GM12878 (cell line): ENCODE results near the gene ZER1. TPM values are rescaled to one million over a fixed set of nuclear protein-coding genes. Genes with fewer than 3 reads are reported as not detected.

Experiments used
- ATAC-seq: fragments of 200-7000 bp; cut with Tn5 transposase; 3 replicates; pipeline ENCODE4 v1.9.1; 2020; ENCODE audit warnings: mild to moderate bottlenecking, moderate library complexity
- BruUV-seq: library from RNA; stranded (reverse); fragments of 400-500 nt; replicated peaks from 2 replicates; lab custom pipeline; 2021; lab: Mats Ljungman, UMichigan
- CTCF ChIA-PET: fragments of 300-600 bp; sonication (Branson Sonifier 250); formaldehyde crosslinking; extraction: SDS; loops from one replicate; lab custom pipeline; 2021; ENCODE audit warnings: inconsistent platforms; lab: Yijun Ruan, JAX
- POLR2A ChIA-PET: fragments of 350-600 bp; formaldehyde crosslinking; extraction: SDS; loops from one replicate; lab custom pipeline; 2021; ENCODE audit warnings: inconsistent platforms; lab: Charles Lee
- RAD21 ChIA-PET: fragments of 300-600 bp; sonication (Branson Sonifier 250); formaldehyde crosslinking; loops from one replicate; lab custom pipeline; 2023; ENCODE audit warnings: antibody characterized with exemption; ENCODE audit not compliant: unreplicated experiment; lab: Charles Lee
- SMC1A ChIA-PET: fragments of 300-600 bp; sonication (Branson Sonifier 250); formaldehyde crosslinking; loops from one replicate; lab custom pipeline; 2023; ENCODE audit not compliant: unreplicated experiment, uncharacterized antibody; lab: Charles Lee
- DNase-seq: peaks from one replicate; pipeline ENCODE4 v3.0.0-alpha.2; 2011; ENCODE audit warnings: low read depth, low spot score
- FAIRE-seq: peaks from 3 replicates; lab custom pipeline; 2011; peaks lifted over from hg19 to GRCh38; lab: Jason Lieb, UNC
- H2AFZ ChIP-seq: 2 replicates; pipeline ENCODE4 v1.6.0; 2011; ENCODE audit warnings: low read depth, low read length, control low read depth; ENCODE audit not compliant: control insufficient read depth
- H3K27ac ChIP-seq: 2 replicates; pipeline ENCODE4 v1.5.1; 2011; ENCODE audit warnings: control low read depth; ENCODE audit not compliant: control insufficient read depth, insufficient read depth
- H3K27me3 ChIP-seq, 2 experiments: replicated peaks in 1 of 2; 2 replicates each; pipeline versions ENCODE4 v1.6.0 to v1.6.1; 2011; ENCODE audit warnings: low read length in 1 of 2; ENCODE audit not compliant: control insufficient read depth in 2 of 2, insufficient read depth in 2 of 2
- H3K36me3 ChIP-seq, 2 experiments: 2 replicates each; pipeline ENCODE4 v1.5.1; 2011; ENCODE audit warnings: low read length in 1 of 2; ENCODE audit not compliant: control insufficient read depth in 2 of 2, insufficient read depth in 2 of 2
- H3K4me1 ChIP-seq: 2 replicates; pipeline ENCODE4 v1.6.1; 2011; ENCODE audit warnings: mild to moderate bottlenecking, low read length, moderate library complexity, mixed read lengths; ENCODE audit not compliant: control insufficient read depth, insufficient read depth
- H3K4me2 ChIP-seq: 2 replicates; pipeline ENCODE4 v1.6.0; 2011; ENCODE audit warnings: control low read depth; ENCODE audit not compliant: control insufficient read depth, insufficient read depth
- H3K4me3 ChIP-seq: fragments of 200-600 bp; sonication (generic); 2 replicates; pipeline ENCODE4 v1.5.1; 2016
- H3K79me2 ChIP-seq: 2 replicates; pipeline ENCODE4 v1.6.0; 2011; ENCODE audit warnings: low read length; ENCODE audit not compliant: control insufficient read depth, insufficient read depth
- H3K9ac ChIP-seq: 2 replicates; pipeline ENCODE4 v1.8.0; 2011; ENCODE audit warnings: low read length, control low read depth, mixed read lengths; ENCODE audit not compliant: control insufficient read depth, insufficient read depth
- H3K9me3 ChIP-seq: replicated peaks from 3 replicates; pipeline ENCODE4 v1.5.1; 2011; ENCODE audit warnings: mild to moderate bottlenecking, low read length; ENCODE audit not compliant: control insufficient read depth, insufficient read depth
- H4K20me1 ChIP-seq: 2 replicates; pipeline ENCODE4 v1.6.0; 2011; ENCODE audit not compliant: control insufficient read depth, insufficient read depth
- ATF7 ChIP-seq: fragments of 450-650 bp; IDR thresholded peaks from 2 replicates; pipeline ENCODE4 v1.6.1; 2016; ENCODE audit warnings: low read depth, mild to moderate bottlenecking
- ESRRA ChIP-seq: IDR thresholded peaks from 2 replicates; pipeline ENCODE4 v1.6.1; 2012; ENCODE audit warnings: mild to moderate bottlenecking, low read length, improper control_type of control experiment
- MAX ChIP-seq: IDR thresholded peaks from 2 replicates; pipeline ENCODE4 v1.6.1; 2012; ENCODE audit warnings: low read depth, low read length, improper control_type of control experiment
- NFIC ChIP-seq: IDR thresholded peaks from 2 replicates; pipeline ENCODE4 v1.6.1; 2012; ENCODE audit warnings: low read depth, mild to moderate bottlenecking, inconsistent platforms, low read length, moderate library complexity
- PAX8 ChIP-seq: fragments of 450-650 bp; IDR thresholded peaks from 2 replicates; pipeline ENCODE4 v1.6.1; 2017; ENCODE audit warnings: mild to moderate bottlenecking, moderate library complexity
- POU2F2 ChIP-seq: IDR thresholded peaks from 3 replicates; pipeline ENCODE4 v1.6.1; 2011; ENCODE audit warnings: low read depth, mild to moderate bottlenecking, low read length, borderline replicate concordance
- RCOR1 ChIP-seq: conservative IDR thresholded peaks from 2 replicates; pipeline ENCODE4 v1.6.1; 2012; ENCODE audit warnings: low read depth, low read length, improper control_type of control experiment
- ZBED1 ChIP-seq: IDR thresholded peaks from 2 replicates; pipeline ENCODE4 v1.6.1; 2016; ENCODE audit warnings: borderline replicate concordance
- WGBS: methylation state at CpG from one replicate; pipeline ENCODE4 v1.1.6; 2016; ENCODE audit warnings: low lambda C conversion rate; ENCODE audit not compliant: insufficient replicate concordance, insufficient coverage; ENCODE audit errors: missing lambda C conversion rate; 5-methylcytosine and 5-hydroxymethylcytosine counted together
- in situ Hi-C: fragments of 300-500 bp; cut with MboI; formaldehyde crosslinking; loops from 9 replicates; pipeline ENCODE4 v1.14.3; 2018; ENCODE audit warnings: mixed read lengths
- intact Hi-C: fragments of 100-400 bp; cut with micrococcal nuclease; formaldehyde crosslinking; loops from one replicate; pipeline ENCODE4 v1.14.2; 2022; ENCODE audit not compliant: unreplicated experiment
- polyA plus RNA-seq, 11 experiments: library from polyadenylated mRNA; depleted of rRNA in 4 of 11; unstranded in 6 of 11; stranded (reverse) in 5 of 11; fragments of >200 nt; fragmentation: Nextera tagmentation in 4 of 11; fragmentation: Illumina TruSeq in 1 of 11; extraction: Ambion mirVana in 4 of 11; extraction: Trizol in 1 of 11; gene quantifications; 1 replicate in 1 of 11; 2 replicates in 10 of 11; pipeline versions ENCODE4 v1.2.1 to v1.2.3, GENCODE V29; 2011 to 2016; ENCODE audit warnings: inconsistent platforms in 2 of 11, missing spikeins in 2 of 11, low read depth in 1 of 11
- total RNA-seq, 4 experiments: library from RNA; depleted of rRNA in 3 of 4; stranded (reverse); fragments of >200 nt in 3 of 4; fragmentation: Illumina TruSeq in 1 of 4; extraction: Trizol in 1 of 4; gene quantifications; 2 replicates each; pipeline versions ENCODE4 v1.2.1 to v1.2.3, GENCODE V29; 2013 to 2021

ZER1 gene
- total and polyA plus RNA-seq, 10 of the 15 experiments (the other 5 are each of a cell fraction or from before 2014, with no cell fraction given), result 0.32 to 16.9 (median 7.9) TPM

- TF ChIP-seq POU2F2 (no peak), ESRRA (no peak), NFIC (no peak), RCOR1 (no peak), PAX8 (no peak), MAX (no peak), ZBED1 (no peak), ATF7 (no peak)
- Histone ChIP-seq H3K4me3 (no peak overlapping the region), H3K36me3 (no peaks in the 10 kb centered on the region), H3K79me2 (no peaks in the 10 kb centered on the region), H3K9me3 (no peaks in the 10 kb centered on the region), H3K9ac (no peak overlapping the region), H4K20me1 (no peaks in the 10 kb centered on the region), H3K4me1 (no peaks in the 10 kb centered on the region), H3K27me3 (no peaks in the 10 kb centered on the region), H3K27ac (no peak overlapping the region), H2AFZ (no peak overlapping the region), H3K4me2 (no peak overlapping the region)
- intact Hi-C loops, result no loop called here
- WGBS, result 72% methylated on average over 13 of the region's 13 CpGs
- FAIRE-seq, result no peak
- CTCF ChIA-PET, result no interaction called here
- RAD21 ChIA-PET, result no interaction called here
- no peak for DNase-seq
- no TSS peak for BruUV-seq
- POLR2A ChIA-PET, result no interaction called here
- no peak for ATAC-seq
- SMC1A ChIA-PET, result no interaction called here
- in situ Hi-C loops, result no loop called here
These were observed 58.3 kb downstream of the ZER1 start for GRCh38 chr9:128713411-128713780.
